Fibroblast of skin of left quadriceps (primary cell): ENCODE results near the gene SGCE.

Experiments
- DNase-seq, 2 experiments: peaks; one replicate each; pipeline ENCODE4 v3.0.0-alpha.2; 2013; ENCODE audit warnings: low read depth in 2 of 2

Gene SGCE

DNA sequence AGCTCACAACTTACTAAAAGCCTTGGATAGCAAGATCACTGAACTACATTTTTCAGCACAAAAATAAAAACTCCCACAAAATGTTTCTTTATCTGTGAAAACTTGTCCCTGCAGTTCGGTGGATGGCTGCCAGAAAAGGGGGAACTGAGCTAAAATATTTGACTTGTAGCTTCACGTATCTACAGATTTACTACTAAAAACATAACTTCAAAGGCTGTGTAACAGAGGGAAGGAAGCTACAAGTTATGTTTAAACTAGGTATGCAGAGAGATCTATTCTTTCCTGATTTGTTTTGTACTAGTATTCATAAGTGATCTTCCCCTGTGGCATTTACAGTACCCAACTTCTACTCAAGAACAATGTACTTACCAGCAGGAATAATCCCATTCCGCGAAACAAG is 25.1 kb downstream of the SGCE start:
- DNase-seq = no peak

DNA sequence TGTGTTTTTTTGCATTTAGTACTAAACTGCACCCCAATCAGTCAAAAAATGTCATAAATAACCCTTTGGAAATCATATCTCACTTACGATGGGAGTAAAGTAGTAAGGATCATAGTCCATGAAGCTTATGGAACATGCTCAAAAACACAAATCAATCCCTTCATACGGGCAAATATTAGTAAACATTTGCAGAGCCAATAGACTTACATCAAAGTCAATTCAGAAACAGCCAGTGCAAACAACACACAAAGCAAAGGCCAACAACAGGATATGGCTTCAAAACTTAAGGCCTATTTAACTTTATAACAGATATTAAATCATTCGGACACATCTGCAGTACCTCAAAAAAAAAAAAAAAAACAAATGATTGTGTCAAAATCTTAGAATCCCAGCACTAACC is 32.1 kb downstream of the SGCE start:
- no peak for DNase-seq

DNA sequence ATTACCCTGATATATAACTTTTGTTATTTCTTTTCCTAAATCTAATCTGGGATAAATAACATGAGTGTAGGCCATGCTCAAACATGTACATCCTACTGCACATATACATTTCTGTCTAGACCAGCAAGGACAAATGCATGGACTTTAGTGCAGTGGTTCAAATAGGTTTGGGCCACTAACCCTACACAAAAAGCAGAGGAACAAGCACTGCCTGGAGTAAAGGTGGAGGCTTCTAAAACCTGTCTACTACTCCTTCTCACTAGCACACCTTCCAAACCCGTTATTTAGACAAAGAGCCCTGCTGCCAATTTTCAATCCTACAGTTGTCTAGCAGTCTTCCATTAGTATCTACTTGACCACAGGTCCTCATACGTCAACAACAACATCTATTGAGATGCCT is 34.8 kb downstream of the SGCE start:
- no peak for DNase-seq

DNA sequence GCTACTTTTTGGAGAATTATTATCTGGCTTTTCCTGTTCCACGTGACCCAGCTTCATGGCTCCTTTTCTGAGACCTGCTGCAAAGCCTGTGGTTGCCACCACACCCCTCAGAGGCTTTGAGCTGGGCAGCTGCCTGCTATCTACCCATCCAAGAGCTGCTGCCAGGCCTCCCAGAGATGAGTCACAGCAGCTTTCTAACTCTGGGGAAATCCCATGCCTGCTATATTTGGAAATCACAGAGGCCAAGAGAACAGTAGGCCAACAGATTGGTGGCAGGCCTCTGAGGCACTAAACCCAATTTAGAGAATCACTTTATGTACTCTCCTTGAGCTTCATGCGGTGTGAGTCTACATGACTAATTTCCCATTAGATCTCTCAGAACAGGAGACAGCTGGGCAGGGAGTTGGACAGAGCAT is 35.2 kb downstream of the SGCE start:
- peak; percentile 63 to 66 for DNase-seq

DNA sequence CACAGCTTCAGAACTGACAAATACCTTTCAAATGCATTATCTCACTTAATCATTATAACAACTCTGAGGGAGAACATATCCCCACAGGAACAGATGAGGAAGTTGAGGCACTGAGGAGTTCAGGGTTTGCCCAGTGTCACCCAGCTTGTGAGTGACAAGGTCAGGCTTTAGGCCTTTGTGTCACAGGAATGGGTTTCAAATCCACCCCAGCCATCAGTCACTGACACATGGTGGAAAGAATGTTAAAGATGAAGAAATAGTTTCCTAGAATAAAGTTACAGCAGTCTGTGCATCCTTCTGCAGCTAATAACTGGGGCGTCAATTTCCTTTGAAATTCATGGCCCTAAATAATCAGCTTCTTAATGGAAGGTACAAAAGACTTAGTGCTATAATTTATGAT is 37.8 kb downstream of the SGCE start:
- DNase-seq = no peak

DNA sequence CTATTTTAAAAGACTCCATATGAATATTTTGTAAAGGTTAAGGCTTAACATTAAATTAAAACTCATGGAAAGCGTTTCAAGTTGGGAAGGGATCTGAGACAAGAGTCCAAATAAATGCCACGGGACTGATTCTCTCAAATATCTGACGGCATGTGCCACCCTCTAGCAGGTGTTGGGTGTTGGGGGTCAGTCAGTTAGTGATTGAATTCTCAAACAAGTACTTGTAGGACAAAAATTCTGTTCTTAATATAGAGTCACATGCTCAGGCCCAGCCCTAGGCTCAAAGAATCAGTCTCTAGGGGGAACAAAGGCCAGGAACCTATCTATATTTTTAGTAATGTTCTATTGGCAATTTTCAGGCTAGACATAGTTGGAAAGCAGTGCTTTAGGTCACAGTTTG is 39.1 kb downstream of the SGCE start:
- DNase-seq = no peak

DNA sequence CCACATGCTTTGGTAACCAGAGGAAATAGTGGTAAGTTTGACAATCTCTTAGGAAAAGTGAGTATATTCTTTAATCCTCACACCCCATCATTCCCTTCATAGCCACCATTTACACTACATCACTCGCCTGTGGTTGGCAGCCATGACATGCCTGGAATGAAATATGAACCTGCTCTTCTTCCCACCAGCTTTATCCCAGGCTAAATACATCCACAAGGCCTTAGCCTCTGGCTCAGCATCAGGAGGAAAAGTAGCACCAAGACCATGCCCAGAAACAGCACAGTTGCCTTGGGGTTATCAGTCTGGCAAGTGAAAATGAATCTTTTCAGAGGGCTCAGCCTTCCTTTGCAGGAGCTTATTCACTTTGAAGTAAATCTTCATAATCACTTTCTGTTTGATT is 40.3 kb downstream of the SGCE start:
- DNase-seq = no peak

DNA sequence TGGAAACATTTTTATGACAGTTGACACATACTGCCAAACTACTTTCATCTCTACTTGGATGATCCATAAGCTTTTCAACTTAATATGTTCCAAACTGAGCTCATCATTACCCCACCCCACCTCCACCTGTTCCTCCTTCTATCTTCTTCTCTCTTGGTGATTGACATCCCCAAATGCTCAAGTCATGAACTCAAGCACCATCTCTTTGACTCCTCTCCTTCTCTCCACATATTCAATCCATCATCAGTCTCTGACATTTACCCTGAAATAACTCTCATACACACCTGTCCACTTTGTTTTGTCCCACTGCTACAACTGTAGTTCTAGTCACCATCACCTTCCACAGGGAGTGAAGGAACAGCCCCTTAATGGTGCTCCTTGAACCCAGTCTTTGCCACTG is 43.3 kb downstream of the SGCE start:
- no peak for DNase-seq

DNA sequence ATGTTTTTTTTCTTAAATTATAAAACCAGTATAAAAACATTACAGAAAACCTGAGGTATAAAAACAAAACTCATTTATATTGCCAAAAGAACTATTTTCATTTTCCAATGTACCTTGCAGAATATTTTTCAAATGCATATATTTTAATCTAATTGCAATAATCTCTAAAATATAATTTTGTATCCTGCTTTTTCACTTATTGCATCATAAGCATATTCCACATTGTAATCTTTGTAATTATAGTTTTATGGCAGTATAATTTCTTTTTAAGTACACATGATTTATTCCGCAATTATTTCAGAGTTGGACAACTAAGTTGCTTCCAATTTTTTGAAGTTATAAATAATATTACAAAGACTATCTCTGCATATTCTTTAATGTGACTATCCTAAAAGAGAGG is 43.7 kb downstream of the SGCE start:
- no peak for DNase-seq

DNA sequence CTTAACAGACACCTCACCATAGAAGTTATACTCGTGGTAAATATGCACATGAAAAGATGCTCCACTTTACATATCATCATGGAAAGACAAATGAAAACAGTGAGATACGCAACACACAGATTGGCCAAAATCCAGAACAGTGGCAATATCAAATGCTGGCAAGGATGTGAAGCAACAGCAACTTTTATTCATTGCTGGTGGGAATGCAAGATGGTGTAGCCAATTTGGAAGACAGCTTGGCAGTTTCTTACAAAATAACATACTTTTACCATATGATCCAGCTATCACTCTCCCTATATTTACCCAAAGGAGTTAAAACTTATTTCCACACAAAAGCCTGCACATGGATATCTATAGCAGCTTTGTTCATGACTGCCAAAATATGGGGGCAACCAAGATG is 46.4 kb downstream of the SGCE start:
- DNase-seq = no peak

DNA sequence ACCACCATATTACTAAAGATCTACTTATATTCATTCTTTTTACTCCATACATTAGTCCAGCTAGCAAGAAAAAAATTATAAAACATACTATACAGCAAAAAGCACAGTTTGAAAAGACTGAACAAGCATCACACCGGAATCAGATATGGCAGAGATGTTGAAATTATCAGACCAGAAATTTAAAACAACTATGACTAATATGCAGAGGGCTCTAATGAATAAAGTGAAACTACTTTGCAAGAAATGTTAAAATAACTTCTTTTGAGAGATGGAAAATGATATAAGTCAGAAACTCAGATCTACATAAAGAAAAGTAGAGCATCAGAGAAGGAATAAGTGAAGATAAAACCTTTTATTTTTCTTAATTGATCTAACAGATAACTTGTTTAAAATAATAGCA is 50.9 kb downstream of the SGCE start:
- DNase-seq = no peak

DNA sequence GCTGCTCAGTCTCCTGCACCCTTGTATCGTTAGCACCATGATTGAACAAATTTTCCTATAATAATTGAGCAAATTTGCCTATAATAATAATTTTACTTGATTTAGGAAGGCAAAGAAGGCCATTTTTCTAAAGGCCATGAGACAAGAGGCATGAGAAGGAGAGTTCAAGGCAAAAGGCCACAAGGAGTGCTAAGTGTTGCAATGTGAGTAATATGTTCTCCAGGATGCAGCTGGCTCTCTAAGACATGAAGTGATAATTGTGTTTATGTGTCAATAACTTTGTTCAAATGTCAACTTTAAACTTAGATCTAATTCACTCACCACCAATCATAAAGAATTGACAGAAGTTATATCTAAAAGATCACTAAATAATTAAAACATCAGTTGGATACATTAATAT is 53.8 kb downstream of the SGCE start:
- no peak for DNase-seq

DNA sequence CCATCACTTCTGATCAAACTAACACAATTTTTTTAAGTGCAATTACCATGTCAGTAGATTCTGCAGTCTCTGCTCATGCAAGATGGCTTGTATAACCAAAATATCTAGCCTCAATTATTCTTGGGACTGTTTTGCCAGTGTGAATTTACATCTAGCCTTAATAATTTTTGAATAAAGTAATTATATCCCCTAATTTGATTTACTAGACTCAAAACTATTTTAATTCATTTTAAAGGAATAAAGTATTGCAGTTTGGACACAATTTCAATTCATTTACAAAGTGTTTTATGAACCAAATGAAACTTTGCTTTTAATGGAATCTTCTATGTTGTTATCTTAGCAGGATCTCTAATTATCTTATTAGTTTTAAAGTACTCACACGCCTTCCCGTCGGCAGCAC is 55.7 kb downstream of the SGCE start:
- DNase-seq = no peak

DNA sequence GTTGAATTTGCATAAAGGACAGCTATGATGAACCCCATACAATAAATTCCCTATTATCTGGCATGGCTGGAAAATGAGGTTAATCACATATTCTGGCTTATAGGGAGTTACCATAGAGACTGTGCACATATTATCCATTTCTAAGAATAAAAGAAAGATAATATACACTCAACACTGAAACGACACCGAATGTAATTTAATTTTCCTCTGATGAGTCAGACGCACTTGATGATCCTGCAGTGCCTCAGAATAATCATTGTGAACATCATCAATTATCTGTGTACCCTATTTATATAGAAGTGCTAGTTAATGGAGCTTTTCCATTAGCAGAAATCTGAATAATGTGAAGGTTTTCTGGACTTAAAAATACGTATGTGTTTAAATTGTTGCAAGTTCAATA is 60.2 kb downstream of the SGCE start:
- no peak for DNase-seq

DNA sequence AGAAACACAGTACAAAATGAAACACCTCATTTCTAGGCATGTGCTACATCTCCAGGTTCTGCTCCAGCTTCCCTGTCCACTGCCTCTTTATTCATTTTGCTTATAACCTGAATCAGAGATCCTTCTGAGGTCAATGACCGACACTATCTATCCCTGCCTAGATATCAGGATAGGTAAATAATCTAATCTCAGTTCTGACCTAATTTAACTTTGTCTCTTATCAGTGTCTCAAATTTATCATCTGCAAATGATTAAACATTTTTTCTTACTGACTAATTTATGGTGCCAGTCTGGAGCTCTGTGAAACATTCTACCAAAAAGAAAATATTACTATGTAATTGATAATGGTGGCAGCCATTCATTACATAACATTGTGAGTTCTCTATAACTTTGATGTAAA is 61.1 kb downstream of the SGCE start:
- DNase-seq = no peak

DNA sequence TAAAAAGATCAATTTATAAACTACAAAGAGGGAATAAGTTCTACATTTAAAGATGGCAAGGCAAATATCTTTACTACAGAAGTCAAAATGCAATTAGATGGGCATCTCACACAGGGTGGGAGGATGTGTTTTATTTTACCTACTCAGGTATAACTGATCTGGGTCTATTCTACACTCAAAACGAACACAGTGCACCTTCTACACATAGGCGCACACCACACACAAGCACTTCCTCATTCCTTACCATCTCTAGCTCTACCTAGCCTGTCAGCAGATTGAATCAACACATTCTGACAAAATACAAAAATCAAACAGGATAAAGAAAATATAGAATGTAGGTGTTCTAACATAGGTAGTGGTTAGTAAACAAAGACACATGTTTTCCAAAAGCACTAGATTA is 64.8 kb downstream of the SGCE start:
- DNase-seq = no peak

DNA sequence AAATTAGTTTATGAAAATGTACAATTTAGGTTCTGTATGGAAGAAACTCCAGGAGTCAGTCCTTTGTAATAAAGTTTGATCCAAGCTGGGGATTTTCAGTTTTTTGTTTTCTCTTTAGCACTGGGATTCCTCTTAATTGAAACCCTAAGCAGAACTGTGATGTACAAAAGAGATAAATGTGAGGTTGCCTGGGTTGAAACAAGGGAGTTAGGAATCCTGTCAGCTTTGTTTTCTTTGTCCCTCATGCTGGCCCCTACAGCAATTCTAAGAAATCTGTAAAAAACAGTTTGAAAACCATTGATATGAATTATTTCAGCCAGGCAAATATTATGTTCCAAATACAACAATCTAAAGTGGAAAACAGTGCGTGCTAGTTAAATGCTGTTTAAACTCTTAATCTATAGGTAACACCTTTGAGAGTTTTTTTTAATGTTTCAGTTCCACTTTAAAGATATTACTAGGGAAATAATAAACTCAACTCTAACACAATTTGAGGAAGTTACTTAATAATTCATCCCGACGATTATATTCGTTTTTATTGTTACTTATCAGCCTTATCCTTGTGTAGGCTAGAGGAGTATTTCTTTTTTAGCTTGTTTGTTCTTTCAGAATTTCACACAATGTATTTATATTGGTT is 65.3 kb downstream of the SGCE start:
- DNase-seq = no peak

DNA sequence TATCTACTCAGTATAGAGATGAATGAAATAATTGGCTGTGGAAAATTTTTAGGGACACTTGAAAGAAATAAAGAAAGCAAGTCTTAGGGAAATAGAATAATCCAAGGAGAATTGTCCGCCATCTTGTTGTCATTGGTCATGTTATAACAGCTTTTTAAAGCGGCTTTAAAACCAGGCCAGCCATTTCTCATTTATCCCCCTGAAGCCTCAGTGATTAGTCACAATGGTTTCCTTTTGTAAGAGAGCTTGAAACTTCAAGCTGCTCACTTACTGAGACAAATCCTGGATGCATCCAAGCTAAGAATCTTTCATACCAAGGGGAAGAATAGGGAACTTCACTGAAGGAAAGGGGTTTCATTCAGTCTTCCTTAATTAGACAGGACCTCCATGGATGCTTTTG is 67.9 kb downstream of the SGCE start:
- no peak for DNase-seq

DNA sequence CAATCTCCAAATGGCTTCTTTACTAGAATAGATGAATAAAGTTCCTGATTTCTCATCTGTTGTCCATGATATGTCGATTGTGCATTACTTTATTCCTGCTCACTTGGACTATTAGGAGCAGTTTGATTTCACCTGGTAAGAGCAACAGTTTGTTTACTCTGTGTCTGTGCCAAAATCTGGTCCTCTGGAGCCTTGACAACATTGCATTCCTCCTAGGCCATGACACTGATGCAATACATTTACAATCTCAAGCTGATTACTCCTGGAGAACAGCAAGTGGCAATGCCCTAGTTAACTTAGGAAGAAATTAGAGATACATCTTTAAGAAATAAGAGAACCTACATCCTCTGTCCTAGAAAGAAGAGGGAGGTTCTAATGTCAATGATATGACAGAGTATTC is 71.8 kb downstream of the SGCE start:
- DNase-seq = peak in 1 of 2 experiments; percentile 17

DNA sequence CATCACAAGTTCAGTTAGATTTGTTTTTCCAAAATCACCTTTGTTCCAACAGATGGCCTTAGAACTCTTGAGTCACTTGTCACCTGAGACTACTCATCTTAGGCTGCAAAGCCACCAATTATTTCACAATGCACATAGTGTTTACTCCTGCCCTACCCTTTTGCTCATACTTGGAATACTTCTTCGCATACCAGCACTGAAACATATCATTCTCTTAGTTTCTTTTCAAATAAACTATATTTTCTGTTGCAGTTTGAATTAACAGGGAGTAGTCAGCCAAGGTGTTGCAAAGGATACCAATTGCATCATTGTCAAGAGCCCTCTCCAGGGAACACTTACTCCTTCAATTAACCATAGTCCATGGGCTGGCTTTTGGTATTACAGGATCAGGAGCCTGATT is 75.3 kb downstream of the SGCE start:
- DNase-seq = no peak

DNA sequence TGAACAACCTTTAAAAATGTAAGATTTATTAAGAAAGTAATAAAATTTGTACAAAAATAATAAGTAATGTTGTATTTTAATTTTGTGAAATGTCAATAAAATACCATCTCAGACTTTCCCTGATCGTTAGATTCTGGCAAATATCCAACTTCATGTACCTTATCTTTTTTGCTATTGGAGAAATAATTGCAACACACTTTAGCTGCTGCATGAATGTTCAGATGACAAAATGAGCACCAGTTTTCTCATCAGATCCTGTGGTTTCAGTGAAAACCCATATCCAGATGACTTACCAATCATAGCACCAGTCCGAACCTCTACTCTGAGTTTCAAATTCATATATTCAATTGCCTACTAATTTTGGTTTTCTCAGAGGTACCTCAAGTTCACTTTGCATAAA is 76.5 kb downstream of the SGCE start:
- no peak for DNase-seq

DNA sequence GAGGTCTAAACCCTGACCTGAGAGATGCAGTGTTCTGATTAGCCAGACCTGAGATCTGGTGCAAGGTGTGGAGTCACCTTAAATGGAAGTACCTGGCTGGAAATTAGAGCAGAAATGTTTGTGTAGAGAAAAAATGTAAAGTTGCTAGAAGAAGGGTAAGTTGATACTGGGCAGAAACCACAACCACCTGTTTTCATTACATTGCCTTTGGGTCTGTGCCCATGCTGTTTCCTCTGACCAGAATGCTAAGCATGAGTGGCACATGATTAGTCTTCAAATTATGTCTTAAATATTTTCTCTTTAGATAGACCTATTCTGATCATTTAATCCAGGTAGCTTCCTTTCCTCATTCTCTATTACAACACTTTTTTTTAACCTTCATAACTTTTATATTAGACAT is 77.3 kb downstream of the SGCE start:
- no peak for DNase-seq

DNA sequence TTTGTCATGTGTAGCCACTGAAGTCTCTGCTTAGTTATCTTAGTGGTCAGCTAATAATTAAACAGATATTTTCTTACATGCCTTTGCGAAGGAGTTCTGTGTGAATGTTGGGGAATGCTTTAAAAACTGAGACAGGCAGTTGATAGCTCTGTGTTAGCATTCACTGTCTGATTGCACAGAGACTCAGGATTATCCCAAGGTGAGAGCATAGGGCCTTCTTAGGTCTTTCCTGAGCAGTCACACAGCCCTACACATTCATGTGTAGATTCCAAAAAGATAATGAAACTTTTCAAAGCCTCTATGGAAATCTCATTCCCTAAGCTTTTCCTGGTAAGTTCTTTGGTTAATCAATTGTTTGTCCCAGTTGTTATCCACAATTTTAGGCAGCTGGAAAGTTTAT is 78.6 kb downstream of the SGCE start:
- DNase-seq = no peak

DNA sequence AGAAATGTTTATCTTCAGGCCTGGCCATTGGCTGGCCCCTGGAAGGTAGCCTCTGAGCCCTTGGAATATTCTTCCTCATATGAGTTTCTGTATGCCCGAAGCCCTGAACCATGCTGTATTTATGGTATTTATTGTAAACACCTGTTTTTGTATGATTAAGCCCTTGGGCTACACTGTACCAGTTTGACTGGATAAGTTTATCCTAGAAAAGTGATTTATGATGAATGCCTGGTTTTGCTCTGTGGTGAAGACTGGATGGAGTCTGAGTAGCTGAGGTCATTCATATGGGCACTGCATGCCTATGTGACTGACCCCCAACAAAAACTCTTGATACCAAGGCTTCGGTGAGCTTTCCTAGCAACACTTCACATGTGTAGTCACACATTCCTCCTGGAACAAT is 79.6 kb downstream of the SGCE start:
- no peak for DNase-seq

DNA sequence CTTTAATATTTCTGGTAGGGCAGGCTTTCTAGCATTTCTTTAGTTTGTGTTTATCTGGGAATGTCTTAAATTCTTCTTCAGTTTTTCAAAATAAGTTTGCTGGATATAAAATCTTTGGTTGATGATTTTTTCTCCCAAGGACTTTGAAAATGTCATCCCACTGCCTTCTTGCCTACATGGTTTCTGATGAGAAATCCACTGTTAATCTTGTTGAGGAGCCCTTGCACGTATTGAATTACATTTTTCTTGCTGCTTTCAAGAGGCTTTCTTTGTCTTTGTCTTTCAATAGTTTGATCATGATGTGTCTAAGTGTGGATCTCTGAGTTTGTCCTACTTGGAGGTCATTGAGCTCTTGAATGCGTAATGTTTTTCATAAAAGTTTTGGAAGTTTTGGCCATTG is 80.3 kb downstream of the SGCE start:
- no peak for DNase-seq
